HG03469 (cell line): ENCODE data around the gene CEP63.

ENCODE experiments used
- ATAC-seq: cut with Tn5 transposase; IDR thresholded peaks from one replicate; pipeline ENCODE4 v1.9.1; 2021; ENCODE audit warnings: mild to moderate bottlenecking, moderate library complexity, moderate number of reproducible peaks; ENCODE audit not compliant: unreplicated experiment

The CEP63 gene

DNA sequence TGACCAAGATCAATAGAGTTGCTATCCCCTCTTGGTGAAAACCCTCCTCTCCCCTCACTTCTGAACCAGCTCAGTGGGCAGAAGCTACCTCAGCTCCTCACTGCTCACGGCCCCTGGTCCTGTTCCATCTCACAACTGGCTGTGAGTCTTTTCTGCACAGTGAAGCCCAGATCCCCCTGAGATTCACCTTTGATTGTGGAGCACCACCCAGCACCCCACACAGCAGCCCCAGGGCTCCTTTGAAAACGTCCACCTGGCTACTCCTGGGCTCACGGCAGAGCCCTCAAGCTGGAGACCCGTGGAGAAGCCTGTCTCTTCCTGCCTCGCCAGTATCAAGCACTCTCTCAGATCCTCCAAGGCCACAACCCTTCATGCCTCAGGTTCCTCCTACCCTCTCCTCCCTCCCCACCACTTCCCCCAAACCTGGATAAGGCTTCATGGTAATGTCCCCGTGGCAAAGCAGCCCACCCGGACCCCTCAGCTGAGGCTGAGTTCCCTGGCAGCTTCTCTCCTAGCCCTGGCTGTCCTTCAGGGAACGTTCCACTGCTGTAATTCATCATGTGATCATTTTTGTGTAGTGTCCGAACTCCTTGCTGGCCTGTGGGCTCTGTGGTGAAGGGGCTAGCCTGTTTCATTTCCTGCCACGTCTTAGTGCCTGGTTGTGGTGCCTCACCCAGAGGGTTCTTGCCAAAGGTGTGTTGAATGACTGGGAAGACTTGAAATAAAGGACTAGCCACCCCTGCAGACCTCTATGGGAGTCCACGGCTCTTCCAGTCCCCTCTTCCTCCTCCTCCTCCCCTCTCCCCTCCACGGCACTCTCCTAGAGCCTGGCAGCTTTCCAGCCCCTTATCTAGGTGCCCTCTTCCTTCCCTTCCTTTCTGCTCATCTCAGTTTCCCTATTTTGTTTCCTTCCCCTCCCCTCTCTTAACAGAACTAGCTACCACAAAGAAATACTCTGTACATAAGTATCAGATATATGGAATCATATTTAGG lies 120.5 kb downstream of the CEP63 start:
- no peak for ATAC-seq

DNA sequence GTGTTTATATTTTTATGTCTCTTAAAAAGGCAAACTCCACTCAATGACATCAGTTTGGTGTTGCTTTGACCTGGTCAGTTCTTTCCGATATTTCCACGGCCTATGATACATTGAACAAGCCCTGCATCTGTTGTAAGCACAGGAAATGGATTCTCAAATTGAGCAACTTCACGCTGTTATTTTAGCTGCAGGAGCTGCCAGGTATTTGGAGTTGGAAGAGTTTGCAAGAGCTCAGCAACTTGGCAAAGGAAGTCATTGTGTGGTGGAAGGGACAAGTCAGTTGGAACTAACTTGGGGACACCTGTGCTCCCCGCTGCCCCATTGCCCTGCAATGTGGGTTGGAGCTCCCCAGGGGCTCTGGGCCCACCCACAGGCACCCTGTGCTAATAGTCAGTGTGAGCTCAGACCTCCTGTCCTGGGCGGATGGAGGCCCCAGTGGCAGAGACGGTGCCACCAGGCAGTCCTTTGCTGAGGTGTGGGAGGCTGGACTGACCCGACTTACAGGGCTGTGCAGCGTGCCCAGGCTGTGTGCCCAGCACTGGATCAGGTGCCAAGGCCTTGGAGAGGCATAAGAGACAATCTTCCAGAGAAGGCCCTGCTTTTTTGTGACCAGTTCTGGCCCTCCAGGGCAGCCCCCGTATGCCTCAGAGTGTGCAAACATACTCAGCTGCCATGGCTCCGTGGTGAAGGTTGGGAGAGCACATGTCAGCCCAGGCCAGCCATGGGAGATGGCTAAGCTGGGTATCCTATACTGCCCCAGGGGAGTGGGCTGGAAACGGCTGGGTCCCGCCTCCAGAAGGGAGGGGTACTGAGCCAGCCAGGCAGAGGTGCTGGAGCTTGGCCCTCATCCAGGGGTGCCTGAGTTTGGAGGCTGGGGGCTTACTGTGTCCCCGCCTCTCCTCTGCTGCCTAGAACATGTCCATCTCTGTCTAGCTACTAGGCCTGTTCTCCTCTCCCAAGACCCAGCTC lies 121.5 kb downstream of the CEP63 start:
- no peak for ATAC-seq

DNA sequence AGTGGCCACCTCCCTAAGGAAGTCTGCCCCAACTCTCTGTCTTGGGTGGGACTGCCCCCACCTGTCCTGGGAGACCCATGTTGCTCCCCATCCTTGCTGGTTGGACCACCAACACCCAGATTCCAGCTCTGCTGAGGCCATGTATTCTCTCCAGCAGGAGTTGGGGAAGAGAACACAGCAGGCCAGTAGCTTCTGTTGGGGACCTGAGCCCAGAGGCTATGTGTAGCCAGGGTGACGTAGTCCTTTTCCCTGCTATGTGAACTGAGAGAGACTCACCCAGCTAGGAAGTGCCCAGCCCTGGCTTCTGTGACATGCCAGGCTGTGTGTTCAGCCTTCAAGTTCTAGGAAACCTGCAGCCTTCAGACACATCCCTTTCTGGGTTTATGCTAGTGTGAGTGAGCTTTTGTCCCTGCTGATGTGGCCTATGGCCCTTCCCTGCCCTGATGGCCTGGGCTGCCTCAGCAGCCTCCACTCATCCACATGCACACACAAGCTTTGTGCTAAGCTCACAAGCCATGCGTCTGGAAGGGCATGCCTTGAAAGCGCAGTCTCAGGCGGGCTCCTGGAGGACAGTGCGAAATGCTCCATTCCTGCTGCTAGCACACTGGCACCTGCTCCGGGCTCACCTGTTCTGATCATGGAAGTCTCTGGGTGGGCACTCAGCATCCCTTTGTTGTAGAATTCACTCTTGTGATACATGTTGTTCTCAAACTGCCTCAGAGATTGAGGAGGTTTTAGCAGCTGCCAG lies 122.3 kb downstream of the CEP63 start:
- ATAC-seq, result no peak

DNA sequence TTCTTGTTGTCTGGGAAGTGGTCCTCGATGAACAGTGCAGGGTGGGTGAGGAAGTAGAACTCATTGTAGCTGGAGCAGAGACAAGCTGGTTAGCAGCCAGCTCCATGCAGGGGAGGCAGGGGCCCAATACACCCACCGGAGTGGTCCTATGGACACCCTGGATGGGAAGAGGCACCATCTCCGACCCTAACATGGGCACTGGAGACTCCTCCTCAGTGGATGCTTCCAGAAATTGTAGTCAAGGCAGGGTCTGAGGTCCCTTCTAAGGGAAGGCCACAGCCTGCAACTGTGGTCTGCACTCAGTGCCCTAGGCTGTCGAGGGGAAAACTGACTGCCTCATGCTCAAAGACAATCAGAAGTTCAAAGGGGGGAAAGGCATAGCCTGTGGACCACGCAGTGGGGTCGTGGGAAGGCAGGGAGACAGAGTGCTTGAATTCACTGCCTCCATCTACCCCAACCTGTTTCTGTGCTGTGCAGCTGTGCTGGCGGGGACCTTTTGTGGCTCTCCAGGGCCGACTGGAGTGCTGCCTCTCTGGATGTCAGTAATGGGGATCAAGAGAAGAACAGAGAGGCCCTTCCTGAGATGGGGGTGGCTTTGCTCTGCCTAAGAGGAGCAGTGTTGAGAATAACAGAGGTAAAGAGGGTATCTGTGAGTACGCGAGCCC lies 123.0 kb downstream of the CEP63 start:
- no peak for ATAC-seq

DNA sequence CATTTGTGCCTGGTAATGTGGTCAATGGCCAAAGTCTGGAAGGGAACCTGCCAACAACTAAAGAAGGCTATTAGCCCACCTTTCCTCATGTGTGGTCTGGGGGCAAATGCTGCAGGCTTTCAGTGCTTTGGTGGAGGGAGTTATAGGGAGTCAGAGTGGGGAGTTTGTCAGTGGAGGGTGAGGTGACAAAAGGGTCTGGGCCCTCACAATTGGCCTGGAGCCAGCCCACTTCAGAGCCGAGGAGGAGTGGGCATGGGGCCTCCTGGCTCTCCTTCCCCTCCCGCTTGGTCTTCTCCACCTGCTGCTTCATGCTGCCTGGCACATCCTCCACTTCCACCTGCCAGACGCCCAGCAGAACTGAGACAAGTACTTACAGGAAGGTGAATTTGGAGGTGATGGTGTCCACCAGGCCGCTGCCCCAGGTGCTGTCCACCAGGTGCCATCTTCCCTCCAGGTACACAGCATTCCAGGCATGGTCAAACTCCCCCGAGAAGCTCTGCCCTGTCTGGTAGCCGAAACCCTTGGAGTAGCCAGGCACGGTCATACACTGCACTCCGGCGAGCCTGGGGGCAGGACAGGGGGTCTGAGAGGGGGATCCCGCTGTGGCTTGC lies 124.1 kb downstream of the CEP63 start:
- no peak for ATAC-seq

DNA sequence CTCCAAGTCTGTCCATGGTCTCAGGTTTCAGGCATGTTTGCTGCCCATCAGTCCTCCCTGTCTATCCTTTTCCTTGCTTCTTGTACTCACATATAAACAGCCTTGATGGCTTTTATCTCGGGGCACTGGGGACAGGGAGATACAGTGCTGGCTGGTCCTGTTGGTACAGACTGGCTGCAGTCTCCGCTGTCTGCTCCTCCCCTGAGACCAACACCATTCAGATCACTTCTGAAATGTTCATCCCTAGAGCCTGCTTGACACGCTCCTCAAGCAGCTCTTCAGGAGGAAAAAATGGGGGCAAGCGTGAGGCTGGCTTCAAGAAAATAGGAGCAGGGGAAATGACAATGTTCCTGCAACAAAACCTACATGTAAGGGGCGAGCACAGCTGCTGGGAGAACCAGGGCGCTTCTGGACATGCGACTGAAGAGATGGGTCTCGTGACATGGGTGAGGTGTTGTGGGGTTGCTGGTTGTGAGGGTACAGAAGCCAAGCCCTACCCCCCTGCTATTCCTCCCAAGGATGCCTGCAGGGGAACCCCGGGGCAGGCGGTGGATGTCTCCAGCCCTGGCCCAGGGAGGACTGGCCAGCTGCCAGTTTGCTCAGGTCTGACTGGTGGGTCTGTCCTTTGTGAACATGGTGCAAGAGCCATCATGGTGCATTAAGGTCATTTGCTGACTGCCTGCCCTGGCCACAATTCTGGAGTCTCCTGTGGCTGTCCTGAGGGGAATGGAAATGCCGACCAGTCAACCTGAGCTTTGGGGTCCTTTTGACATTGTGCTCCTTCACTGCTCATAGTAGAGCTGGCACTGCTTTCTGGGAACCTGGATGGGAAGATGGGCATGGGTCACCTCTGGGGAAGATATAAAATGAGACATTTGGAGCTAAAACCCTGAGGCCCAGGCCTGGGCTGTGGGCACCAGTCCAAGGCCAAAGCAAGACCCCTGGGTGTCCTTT lies 124.9 kb downstream of the CEP63 start:
- ATAC-seq, result no peak

DNA sequence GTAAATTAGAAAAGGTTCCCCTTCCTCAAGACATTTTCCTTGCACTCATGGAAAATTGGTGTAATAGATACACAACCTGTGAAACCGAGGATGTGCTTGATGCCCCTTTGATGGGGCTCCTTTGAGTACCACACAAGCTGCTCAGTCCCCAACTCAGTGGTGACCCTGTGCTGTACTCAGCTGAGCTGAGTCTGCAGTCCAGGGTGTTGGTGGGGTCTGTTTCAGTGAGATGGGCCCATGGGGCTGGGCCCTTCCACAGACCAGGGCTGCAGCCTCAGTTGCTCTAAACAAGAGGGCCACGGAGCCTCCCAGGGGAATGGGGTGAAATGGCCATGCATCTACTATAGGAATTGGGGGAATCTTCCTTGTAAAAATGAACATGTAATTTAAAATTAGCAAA lies 125.7 kb downstream of the CEP63 start:
- ATAC-seq, result no peak

DNA sequence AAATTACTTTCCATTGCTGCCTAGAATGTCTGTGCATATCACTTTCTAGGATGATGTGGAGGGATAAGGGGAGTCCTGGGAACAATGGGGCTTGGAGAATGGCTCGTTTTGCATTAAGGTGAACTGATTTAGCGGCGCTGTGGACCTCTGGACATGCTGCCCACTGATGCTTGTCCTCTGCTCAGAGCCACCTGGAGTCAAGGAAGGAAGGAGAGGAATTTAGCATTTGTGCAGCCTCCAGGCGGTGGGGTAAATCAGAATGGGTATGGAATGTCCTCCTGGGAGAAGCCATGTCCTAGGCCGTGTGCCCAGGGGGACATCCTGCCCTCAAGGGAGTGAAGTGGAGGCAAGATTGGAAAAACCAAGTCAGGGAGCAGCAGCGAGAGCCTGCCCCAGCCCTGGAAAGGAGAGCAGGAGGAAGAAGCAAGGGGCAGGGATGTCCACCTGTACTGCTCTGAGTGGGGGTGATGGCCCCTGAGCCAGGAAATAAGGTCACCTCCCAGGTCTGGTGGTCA lies 127.2 kb downstream of the CEP63 start:
- ATAC-seq, result no peak

DNA sequence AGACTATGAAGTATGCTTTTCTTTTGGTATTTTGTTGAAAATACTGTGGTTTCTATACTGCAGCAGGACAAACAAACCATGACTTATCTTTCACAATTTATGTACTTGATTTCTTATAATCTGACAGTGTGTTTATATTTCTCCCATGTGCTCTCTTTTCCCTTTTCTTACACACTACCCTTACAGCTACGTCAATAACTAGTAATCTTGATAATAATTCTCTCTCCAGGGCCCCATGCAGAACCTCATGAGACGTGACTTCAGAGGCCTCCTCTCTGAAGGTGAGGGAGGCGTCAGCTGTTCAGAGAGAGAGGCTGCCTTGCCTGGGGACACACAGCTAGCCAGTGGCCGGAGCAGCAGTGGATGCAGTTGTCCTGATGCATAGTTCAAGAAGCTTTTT lies 129.1 kb downstream of the CEP63 start:
- no peak for ATAC-seq

DNA sequence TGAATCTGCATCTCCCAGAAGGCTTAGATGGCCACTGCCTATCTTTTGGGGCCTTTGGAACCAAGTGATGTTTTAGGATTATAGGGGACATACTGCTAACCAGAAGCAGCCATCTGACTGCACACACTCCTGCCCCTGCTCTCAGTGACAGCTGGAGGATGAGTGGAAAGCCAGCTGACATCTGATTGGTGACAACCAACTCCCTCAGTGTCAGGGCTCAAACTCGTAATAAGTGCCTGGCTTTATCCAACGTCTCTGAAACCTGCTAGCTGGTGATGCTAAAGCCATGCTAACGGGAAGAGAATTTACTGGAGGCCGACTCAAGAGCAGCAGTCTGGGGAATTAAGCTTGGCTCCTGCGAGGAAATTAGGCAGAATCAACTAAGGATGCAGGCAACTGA lies 129.9 kb downstream of the CEP63 start:
- ATAC-seq, result no peak

DNA sequence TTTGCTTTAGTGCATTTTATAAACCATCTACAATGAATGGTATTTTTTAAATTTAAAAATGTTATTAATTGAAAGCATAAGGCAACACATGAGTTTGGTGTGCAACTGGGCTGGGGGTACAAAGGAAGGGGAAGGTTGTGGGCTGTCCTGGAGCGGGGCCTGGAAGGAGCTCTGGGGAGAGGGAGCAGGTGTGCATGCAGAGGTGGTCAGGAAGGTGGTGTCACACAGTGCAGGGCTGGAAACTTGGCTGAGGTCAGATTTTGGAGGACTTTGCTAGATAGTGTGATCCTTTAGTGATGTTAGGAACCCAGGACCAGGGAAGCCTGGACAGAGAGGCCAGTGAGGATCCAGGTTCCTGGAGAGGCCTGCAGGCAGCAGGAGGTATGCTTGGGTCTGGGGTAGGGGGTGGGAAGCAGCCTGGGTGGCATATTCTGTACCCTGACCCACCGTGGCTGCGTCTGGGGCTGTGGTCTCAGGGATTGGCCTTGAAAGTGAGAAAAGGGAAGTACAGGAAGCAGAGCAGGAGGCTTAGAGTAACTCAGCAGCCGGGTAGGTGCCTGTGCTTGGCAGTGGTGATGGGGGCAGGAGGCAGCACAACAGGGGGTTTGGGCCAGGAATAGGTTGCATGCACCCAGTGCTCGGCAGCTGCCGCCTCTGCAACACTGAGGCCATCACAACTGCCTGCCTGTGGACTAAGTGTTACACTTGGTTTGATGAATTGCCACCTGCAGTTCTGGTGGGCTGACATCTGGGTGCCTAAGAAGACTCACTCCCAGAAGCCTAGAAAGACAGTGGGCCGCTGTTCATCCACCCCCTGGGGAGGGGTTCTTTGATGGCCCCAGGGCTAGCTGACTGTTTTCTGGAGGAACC lies 132.0 kb downstream of the CEP63 start:
- no peak for ATAC-seq

DNA sequence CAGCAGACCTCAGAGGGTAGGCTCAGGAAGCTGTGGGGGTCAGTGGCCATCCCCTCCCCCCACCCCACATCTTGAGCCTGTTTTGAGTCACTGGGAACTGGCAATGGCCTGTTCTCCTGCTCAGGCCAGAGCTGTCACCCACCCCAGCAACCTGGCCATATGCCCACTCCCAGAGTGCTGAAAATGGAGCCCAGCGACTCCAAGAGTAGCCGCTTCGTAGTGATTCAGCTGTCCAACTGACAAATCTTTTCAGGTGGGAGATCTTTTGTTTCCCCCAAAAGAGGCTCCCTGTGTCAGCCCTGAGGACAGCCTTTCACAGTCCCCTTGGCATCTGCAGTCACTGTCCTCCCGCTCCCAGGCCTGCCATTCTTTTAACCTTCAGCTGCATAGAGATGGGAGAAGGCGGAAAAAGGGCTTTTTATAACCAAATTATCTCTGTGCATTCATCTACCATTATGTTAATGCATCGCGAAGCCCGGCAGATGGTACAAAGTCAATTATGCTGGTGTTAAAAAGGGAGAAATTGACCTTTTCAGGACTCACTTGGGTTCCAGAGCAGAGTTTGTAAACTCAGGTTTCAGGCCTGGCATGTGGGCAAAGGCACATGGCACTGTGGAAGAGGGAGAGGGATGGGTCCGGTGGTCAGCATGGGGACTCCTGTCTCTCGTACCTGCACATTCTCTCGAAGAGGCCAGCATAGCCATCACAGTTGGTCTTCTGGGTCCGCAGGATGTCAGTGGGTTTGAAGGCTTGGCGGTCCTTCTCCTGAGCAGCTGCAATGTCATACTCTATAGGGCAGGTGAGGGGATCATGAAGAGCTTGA lies 132.8 kb downstream of the CEP63 start:
- no peak for ATAC-seq

DNA sequence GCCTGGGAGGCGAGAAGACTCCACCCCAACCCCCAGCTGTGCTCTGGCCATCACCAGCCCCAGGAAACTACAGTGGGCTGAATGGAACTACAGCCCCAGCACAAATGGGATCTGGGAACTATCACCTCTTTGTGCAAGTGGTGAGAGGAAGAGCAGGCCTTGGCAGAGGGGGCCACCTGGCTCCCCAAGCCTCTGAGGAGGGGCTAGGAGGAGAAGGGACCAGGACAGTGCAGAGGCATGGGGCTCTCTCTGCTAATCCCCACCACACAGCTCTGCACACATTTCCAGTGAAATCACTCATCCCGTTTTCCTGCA lies 133.4 kb downstream of the CEP63 start:
- ATAC-seq, result no peak

DNA sequence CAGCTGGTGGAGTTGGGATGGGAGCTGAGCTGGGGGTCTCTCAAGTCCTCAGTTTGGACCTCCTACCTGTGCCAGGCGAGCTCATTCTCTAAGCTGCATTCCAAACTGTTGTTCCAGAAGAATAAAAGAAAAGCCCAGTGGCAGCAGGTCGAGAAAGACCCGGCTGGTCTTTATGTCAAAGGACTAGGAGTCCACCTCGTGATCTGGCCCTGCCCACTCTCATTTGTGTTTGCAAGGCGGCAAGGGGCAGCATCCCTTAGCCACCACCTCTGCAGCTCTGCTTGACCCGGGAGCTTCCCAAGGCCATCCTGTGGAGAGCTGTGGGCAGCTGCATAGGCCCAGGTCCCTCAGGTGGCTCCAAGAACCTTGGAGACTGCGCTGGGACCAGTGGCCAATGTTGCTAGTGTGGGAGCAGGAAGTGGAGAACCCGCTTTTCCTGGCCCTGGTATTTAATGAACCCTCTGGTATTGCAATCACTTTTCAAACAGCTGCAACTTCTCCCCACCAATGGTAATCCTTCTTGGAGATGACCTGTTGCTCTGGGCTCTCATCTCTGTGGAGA lies 134.1 kb downstream of the CEP63 start:
- ATAC-seq, result no peak

DNA sequence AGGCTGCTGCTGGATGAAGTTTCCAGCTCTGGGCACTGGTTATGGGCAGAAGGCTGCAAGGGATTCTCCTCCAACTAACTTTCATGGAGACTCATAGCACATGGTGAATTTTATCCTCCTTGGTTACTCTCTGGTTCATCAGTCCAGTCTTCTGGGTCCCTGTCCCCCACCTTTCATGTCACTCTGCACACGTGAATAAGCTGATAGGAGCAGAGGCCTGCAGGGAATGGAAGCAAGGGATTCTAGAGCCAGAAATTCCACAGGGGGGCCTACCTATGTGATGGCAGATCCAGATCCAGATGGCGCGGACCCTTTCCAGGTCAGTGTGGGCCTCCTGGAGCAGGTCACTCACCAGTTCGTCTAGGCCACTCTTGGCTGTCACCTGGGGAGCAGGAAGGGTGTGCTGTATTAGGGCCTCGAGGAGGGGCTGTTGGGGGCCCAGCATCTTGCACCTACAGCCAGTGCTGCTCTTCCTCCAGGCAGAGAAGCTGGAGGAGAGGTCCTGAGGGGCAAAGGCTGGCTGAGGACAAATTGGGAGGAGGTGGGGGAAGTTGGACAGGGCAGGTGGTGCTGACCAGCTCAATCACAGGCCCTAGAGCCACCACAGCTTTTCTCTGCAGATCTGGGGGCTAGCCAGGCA lies 134.7 kb downstream of the CEP63 start:
- ATAC-seq, result no peak

DNA sequence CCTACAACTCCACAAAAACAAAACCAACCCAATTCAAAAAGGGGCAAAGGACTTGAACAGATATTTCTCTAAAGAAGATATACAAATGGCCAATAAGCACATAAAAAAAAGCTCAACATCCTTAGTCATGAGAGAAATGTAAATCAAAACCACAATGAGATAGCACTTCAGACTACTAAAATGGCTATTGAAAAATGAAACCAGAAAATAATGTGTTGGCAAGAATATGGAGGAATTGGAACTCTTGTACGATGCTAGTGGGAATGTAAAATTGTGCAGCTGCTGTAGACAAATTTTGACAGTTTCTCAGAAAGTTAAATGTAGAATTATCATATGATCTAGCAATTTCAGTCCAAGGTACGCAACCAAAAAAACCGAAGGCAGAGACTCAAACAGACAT lies 136.0 kb downstream of the CEP63 start:
- no peak for ATAC-seq
